ENCODE data around the gene CCDC136. TPM values are rescaled to one million over a fixed set of nuclear protein-coding genes. Genes with fewer than 3 reads are reported as not detected.

Gene CCDC136
- total RNA-seq, 1 donor = 7.2 TPM

DNA sequence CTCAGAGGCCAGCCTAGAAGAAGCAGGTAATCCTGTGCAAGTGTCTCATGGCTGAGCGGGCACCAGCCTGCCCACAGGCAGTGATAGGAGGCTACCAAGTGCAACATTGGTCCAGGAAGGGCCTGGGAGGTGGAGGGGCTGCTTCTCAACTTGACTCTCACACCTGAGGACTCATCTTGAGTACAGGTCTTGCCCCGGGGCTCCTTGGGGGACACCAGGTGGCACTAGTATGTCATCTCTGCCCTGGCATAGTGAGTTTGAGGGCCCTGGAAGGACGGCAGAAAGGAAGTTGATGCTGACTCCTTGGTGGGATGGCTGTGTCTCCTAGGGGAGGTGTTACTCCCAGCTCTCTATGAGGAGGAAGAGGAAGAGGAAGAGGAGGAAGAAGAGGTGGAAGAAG is 2.3 kb downstream of the CCDC136 start:
- H3K27ac ChIP-seq (ENCODE audit: low read depth, low read length) = no peak overlapping the region
- TF ChIP-seq CTCF (IDR thresholded peaks at IDR 0.05; ENCODE audit: extremely low read depth, low read depth, low read length) = no peak
- no peaks in the 10 kb centered on the region for H3K79me2 ChIP-seq (ENCODE audit: insufficient read depth, low read length)
- peaks cover 10% of the 10 kb centered on the region for H3K27me3 ChIP-seq (ENCODE audit: insufficient read depth, low read length)
- no peak overlapping the region for H3K4me2 ChIP-seq (ENCODE audit: insufficient read depth, low read length)
- H3K36me3 ChIP-seq (ENCODE audit: insufficient read depth, low read length) = no peaks in the 10 kb centered on the region
- H4K20me1 ChIP-seq (ENCODE audit: insufficient read depth, low read length) = no peaks in the 10 kb centered on the region
- H3K4me3 ChIP-seq (ENCODE audit: insufficient read depth, low read length) = no peak overlapping the region
- H2AFZ ChIP-seq (ENCODE audit: low read length) = no peak overlapping the region
- no peaks in the 10 kb centered on the region for H3K9me3 ChIP-seq (ENCODE audit: low read depth, low read length)
- peaks cover 4% of the 10 kb centered on the region for H3K4me1 ChIP-seq (ENCODE audit: insufficient read depth, low read length)
- DNase-seq (ENCODE audit: insufficient read length, low spot score, missing footprints) = no peak

- Histone ChIP-seq H3K9me3 (ENCODE audit: low read depth, low read length) (no peaks in the 10 kb centered on the region), H4K20me1 (ENCODE audit: insufficient read depth, low read length) (no peaks in the 10 kb centered on the region), H2AFZ (ENCODE audit: low read length) (no peak overlapping the region), H3K4me3 (ENCODE audit: insufficient read depth, low read length) (no peak overlapping the region), H3K27me3 (ENCODE audit: insufficient read depth, low read length) (peaks cover 7% of the 10 kb centered on the region), H3K79me2 (ENCODE audit: insufficient read depth, low read length) (no peaks in the 10 kb centered on the region), H3K4me1 (ENCODE audit: insufficient read depth, low read length) (peaks cover 4% of the 10 kb centered on the region), H3K27ac (ENCODE audit: low read depth, low read length) (no peak overlapping the region), H3K36me3 (ENCODE audit: insufficient read depth, low read length) (no peaks in the 10 kb centered on the region), H3K4me2 (ENCODE audit: insufficient read depth, low read length) (no peak overlapping the region)
- no peak for TF ChIP-seq CTCF (IDR thresholded peaks at IDR 0.05; ENCODE audit: extremely low read depth, low read depth, low read length)
- no peak for DNase-seq (ENCODE audit: insufficient read length, low spot score, missing footprints)
Measured at GRCh38 chr7:128794436-128794835, 2.7 kb downstream of the CCDC136 start.

- TF ChIP-seq CTCF (IDR thresholded peaks at IDR 0.05; ENCODE audit: extremely low read depth, low read depth, low read length) = no peak
Measured at GRCh38 chr7:128795129-128795528, 3.4 kb downstream of the CCDC136 start.

GRCh38 chr7:128796327-128796726 is 4.6 kb downstream of the CCDC136 start:
- Histone ChIP-seq H3K4me2 (ENCODE audit: insufficient read depth, low read length) (no peak overlapping the region), H3K36me3 (ENCODE audit: insufficient read depth, low read length) (no peaks in the 10 kb centered on the region), H3K27me3 (ENCODE audit: insufficient read depth, low read length) (no peaks in the 10 kb centered on the region), H4K20me1 (ENCODE audit: insufficient read depth, low read length) (no peaks in the 10 kb centered on the region), H3K79me2 (ENCODE audit: insufficient read depth, low read length) (no peaks in the 10 kb centered on the region), H2AFZ (ENCODE audit: low read length) (peak overlapping the region; percentile 83), H3K27ac (ENCODE audit: low read depth, low read length) (peak overlapping the region; percentile 45), H3K4me3 (ENCODE audit: insufficient read depth, low read length) (no peak overlapping the region), H3K9me3 (ENCODE audit: low read depth, low read length) (no peaks in the 10 kb centered on the region), H3K4me1 (ENCODE audit: insufficient read depth, low read length) (peaks cover 4% of the 10 kb centered on the region)
- no peak for TF ChIP-seq CTCF (IDR thresholded peaks at IDR 0.05; ENCODE audit: extremely low read depth, low read depth, low read length)
- DNase-seq (ENCODE audit: insufficient read length, low spot score, missing footprints) = peak; percentile 94

More at GRCh38 chr7:128795129-128795528, 3.4 kb downstream of the CCDC136 start:
- Histone ChIP-seq H3K27ac (ENCODE audit: low read depth, low read length) (no peak overlapping the region), H3K4me1 (ENCODE audit: insufficient read depth, low read length) (peaks cover 4% of the 10 kb centered on the region), H2AFZ (ENCODE audit: low read length) (no peak overlapping the region), H3K4me2 (ENCODE audit: insufficient read depth, low read length) (no peak overlapping the region), H3K79me2 (ENCODE audit: insufficient read depth, low read length) (no peaks in the 10 kb centered on the region), H3K36me3 (ENCODE audit: insufficient read depth, low read length) (no peaks in the 10 kb centered on the region), H3K27me3 (ENCODE audit: insufficient read depth, low read length) (peaks cover 4% of the 10 kb centered on the region), H3K9me3 (ENCODE audit: low read depth, low read length) (no peaks in the 10 kb centered on the region), H3K4me3 (ENCODE audit: insufficient read depth, low read length) (no peak overlapping the region), H4K20me1 (ENCODE audit: insufficient read depth, low read length) (no peaks in the 10 kb centered on the region)
- no peak for DNase-seq (ENCODE audit: insufficient read length, low spot score, missing footprints)

Measured in osteoblast (primary cell).